Gastrocnemius medialis (tissue), 4 donors: ENCODE data around the gene MGA. TPM values are rescaled to one million over a fixed set of nuclear protein-coding genes. Genes with fewer than 3 reads are reported as not detected.

Experiments used
- ATAC-seq, 2 donors: fragments of 150-250 bp; one replicate each; pipeline ENCODE4 v1.9.1; 2016
- DNase-seq, 2 donors: peaks; one replicate each; pipeline ENCODE4 v3.0.0-alpha.2; 2019
- H3K27ac ChIP-seq, 4 donors: fragments of 200-600 bp; sonication (generic); 1 replicate in 1 of 4; 2 replicates in 3 of 4; pipeline ENCODE4 v1.5.1; 2016 to 2018; ENCODE audit warnings: mild to moderate bottlenecking in 2 of 4, moderate library complexity in 1 of 4
- H3K27me3 ChIP-seq, 3 donors: fragments of 200-600 bp; sonication (generic) in 2 of 3; 1 replicate in 1 of 3; 2 replicates in 2 of 3; pipeline versions ENCODE4 v1.5.1 to v1.6.0; 2016 to 2019; ENCODE audit warnings: mild to moderate bottlenecking in 1 of 3, moderate library complexity in 1 of 3
- H3K36me3 ChIP-seq, 2 donors: fragments of 200-600 bp; sonication (generic) in 1 of 2; one replicate each; pipeline ENCODE4 v1.5.1; 2017 to 2018
- H3K4me1 ChIP-seq, 2 donors: fragments of 200-600 bp; sonication (generic) in 1 of 2; one replicate each; pipeline ENCODE4 v1.5.1; 2016 to 2017; ENCODE audit warnings: mild to moderate bottlenecking in 2 of 2
- H3K4me3 ChIP-seq, 4 donors: fragments of 200-600 bp; sonication (generic) in 3 of 4; 1 replicate in 1 of 4; 2 replicates in 3 of 4; pipeline ENCODE4 v1.5.1; 2016 to 2019; ENCODE audit warnings: mild to moderate bottlenecking in 2 of 4
- H3K9me3 ChIP-seq, 3 donors: fragments of 200-600 bp; sonication (generic) in 2 of 3; 1 replicate in 1 of 3; 2 replicates in 2 of 3; pipeline ENCODE4 v1.5.1; 2016 to 2019
- CTCF ChIP-seq, 5 experiments: fragments of 450-650 bp in 3 of 5; fragments of 200-600 bp in 2 of 5; sonication (generic) in 2 of 5; IDR thresholded peaks in 4 of 5; conservative IDR thresholded peaks in 1 of 5; 1 replicate in 4 of 5; 2 replicates in 1 of 5; pipeline ENCODE4 v1.5.1; 2016 to 2019; ENCODE audit warnings: antibody characterized with exemption in 5 of 5, mild to moderate bottlenecking in 3 of 5, moderate library complexity in 3 of 5
- POLR2A ChIP-seq, 2 donors: fragments of 450-650 bp; IDR thresholded peaks; one replicate each; pipeline ENCODE4 v1.6.1; 2017; ENCODE audit warnings: antibody characterized with exemption in 2 of 2, mild to moderate bottlenecking in 2 of 2, moderate library complexity in 2 of 2
- in situ Hi-C, 4 donors: fragments of 200-750 bp; cut with MboI; loops; one replicate each; pipeline versions ENCODE4 v1.15.0 to v1.8.0; 2017; ENCODE audit warnings: low sequenced_read_pairs in 4 of 4
- intact Hi-C: fragments of 100-400 bp; cut with DNase I; formaldehyde crosslinking; loops from one replicate; pipeline ENCODE4 v1.15.1; 2023; ENCODE audit warnings: low total_unique reads
- microRNA counts, 2 donors: library from miRNA; unstranded; fragments of <30 nt; microRNA quantifications; one replicate each; lab custom pipeline; 2016
- microRNA-seq, 2 donors: library from miRNA; unstranded; fragments of <30 nt; microRNA quantifications; one replicate each; pipeline ENCODE4, GENCODE V29; 2016; ENCODE audit warnings: borderline replicate concordance in 2 of 2
- total RNA-seq, 4 donors: library from RNA; depleted of rRNA; stranded (reverse); fragments of >200 nt; gene quantifications; one replicate each; pipeline versions ENCODE4 v1.1.0 to v1.2.3, GENCODE V29; 2016

The MGA gene
- total RNA-seq, 4 donors from 2014 or later, result 17.0 to 27.8 (median 23.6) TPM

DNA sequence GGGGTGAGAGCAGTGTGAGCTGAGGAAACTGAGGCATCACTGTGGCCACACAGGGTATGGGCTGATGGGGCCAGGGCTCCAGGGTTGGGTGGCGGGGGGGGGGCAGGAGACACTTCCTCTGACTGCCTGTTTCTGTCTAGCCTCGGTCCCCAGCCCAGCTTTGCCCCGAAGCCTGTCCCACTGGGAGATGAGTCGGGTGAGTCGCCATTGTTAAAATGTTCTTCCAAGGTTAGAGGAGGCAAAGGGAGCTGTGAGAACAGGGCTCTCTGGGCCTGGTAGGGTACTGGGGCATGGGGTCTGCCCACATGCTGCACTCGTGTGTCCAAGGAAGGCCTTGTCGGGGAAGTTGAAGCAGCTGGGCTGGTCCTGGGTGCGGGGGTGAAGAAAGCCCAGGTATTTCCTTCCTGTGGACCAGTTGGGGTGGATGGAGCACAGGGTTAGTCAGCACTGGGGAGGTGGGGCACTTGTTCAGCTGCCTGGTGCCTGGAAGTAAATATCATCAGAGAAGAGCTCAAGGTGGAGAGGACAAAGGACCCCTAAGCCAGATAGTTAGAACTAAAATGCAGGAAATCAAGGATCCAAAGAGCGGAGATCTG lies 159.3 kb downstream of the MGA start:
- ATAC-seq (no peak), DNase-seq (no peak)
- H3K4me3 ChIP-seq, result no peak overlapping the region
- no peaks in the 10 kb centered on the region for H3K9me3 ChIP-seq
- TF ChIP-seq POLR2A (IDR thresholded peaks at IDR 0.05) (no peak), CTCF (IDR thresholded peaks at IDR 0.05 in 4 of 5, conservative IDR thresholded peaks at IDR 0.05 in 1 of 5) (no peak)
- in situ Hi-C loops (loop anchor here in 2 of 4 donors (10.0 to 25.0 kb wide), 2 partner anchors 207 to 215 kb away; no protein-coding TSS in a partner anchor), intact Hi-C loops (no loop called here)
- no peaks in the 10 kb centered on the region for H3K4me1 ChIP-seq
- peaks cover 0 to 68% of the 10 kb centered on the region in 2 donors for H3K36me3 ChIP-seq
- H3K27me3 ChIP-seq, result no peaks in the 10 kb centered on the region
- no peak overlapping the region for H3K27ac ChIP-seq

GRCh38 chr15:41820791-41821423 lies 160.7 kb downstream of the MGA start:
- Histone ChIP-seq H3K4me1 (no peaks in the 10 kb centered on the region), H3K36me3 (peaks cover 0 to 78% of the 10 kb centered on the region in 2 donors), H3K4me3 (no peak overlapping the region), H3K9me3 (no peaks in the 10 kb centered on the region), H3K27ac (no peak overlapping the region), H3K27me3 (no peaks in the 10 kb centered on the region)
- no peak for TF ChIP-seq POLR2A (IDR thresholded peaks at IDR 0.05)
- TF ChIP-seq CTCF (IDR thresholded peaks at IDR 0.05 in 4 of 5, conservative IDR thresholded peaks at IDR 0.05 in 1 of 5), result no peak
- intact Hi-C loops (no loop called here), in situ Hi-C loops (loop anchor here in 1 of 4 donors (25.0 kb wide), 1 partner anchor 209 kb away; no protein-coding TSS in a partner anchor)
- DNase-seq, result no peak
- no peak for ATAC-seq

- H3K4me3 ChIP-seq, result no peak overlapping the region
- H3K36me3 ChIP-seq, result peaks cover 0 to 77% of the 10 kb centered on the region in 2 donors
- TF ChIP-seq POLR2A (IDR thresholded peaks at IDR 0.05), result no peak
- TF ChIP-seq CTCF (IDR thresholded peaks at IDR 0.05 in 4 of 5, conservative IDR thresholded peaks at IDR 0.05 in 1 of 5), result no peak
- H3K9me3 ChIP-seq, result no peaks in the 10 kb centered on the region
- intact Hi-C loops (no loop called here), in situ Hi-C loops (loop anchor here in 1 of 4 donors (25.0 kb wide), 1 partner anchor 210 kb away; no protein-coding TSS in a partner anchor)
- DNase-seq (no peak), ATAC-seq (no peak)
- H3K4me1 ChIP-seq, result no peaks in the 10 kb centered on the region
- no peak overlapping the region for H3K27ac ChIP-seq
- no peaks in the 10 kb centered on the region for H3K27me3 ChIP-seq
Observed at GRCh38 chr15:41821831-41822230, 161.6 kb downstream of the MGA start.

GRCh38 chr15:41822471-41822870 lies 162.3 kb downstream of the MGA start:
- H3K27me3 ChIP-seq, result no peaks in the 10 kb centered on the region
- H3K27ac ChIP-seq, result no peak overlapping the region
- H3K4me3 ChIP-seq, result no peak overlapping the region
- TF ChIP-seq POLR2A (IDR thresholded peaks at IDR 0.05) (no peak), CTCF (IDR thresholded peaks at IDR 0.05 in 4 of 5, conservative IDR thresholded peaks at IDR 0.05 in 1 of 5) (no peak)
- ATAC-seq, result no peak
- peaks cover 3 to 4% of the 10 kb centered on the region in 2 donors for H3K4me1 ChIP-seq
- intact Hi-C loops (no loop called here), in situ Hi-C loops (loop anchor here in 1 of 4 donors (25.0 kb wide), 1 partner anchor 210 kb away; no protein-coding TSS in a partner anchor)
- DNase-seq, result no peak
- no peaks in the 10 kb centered on the region for H3K9me3 ChIP-seq
- H3K36me3 ChIP-seq, result peaks cover 0 to 71% of the 10 kb centered on the region in 2 donors

MicroRNAs within 50 kb of the gene (microRNA counts, 767-probe panel; counts per million panel counts)
- microRNA hsa-miR-626 (lab: Ali Mortazavi, UCI), result 356 to 448 counts per million in 2 donors

Small RNA genes lying within 50 kb of the gene (microRNA-seq; reads per million reads assigned to microRNA genes)
- gene MIR626, result 0 reads per million in 2 donors

Other genes starting within 250 kb of the MGA start
- gene RTF1, start 243.3 kb upstream of the MGA start, total RNA-seq, result 10 to 100 TPM; 22.7 to 46.8 (median 24.3) TPM
- 10 to 100 TPM in 1 of 4 donors, 1 to 10 TPM in 2, under 1 TPM in 1; 0.75 to 12.4 (median 7.0) TPM for gene ITPKA, start 166.5 kb upstream of the MGA start, total RNA-seq
- under 1 TPM in 2 of 4 donors, not detected in 2; 0.34 to 0.68 TPM for gene LTK, start 146.6 kb upstream of the MGA start, total RNA-seq
- gene RPAP1, start 116.1 kb upstream of the MGA start, total RNA-seq, result 10 to 100 TPM; 17.8 to 73.2 (median 34.8) TPM
- gene TYRO3, start 101.2 kb upstream of the MGA start, total RNA-seq, result 1 to 10 TPM; 1.6 to 4.4 (median 2.4) TPM
- gene MAPKBP1, start 114.1 kb downstream of the MGA start, total RNA-seq, result 1 to 10 TPM; 4.2 to 8.4 (median 5.4) TPM
- gene JMJD7, start 167.7 kb downstream of the MGA start, total RNA-seq, result 1 to 10 TPM; 1.7 to 7.6 (median 3.9) TPM
- 10 to 100 TPM in 1 of 4 donors, under 1 TPM in 1, not detected in 2; 0.13 to 11.5 TPM for gene PLA2G4B, start 178.4 kb downstream of the MGA start, total RNA-seq
- under 1 TPM in 3 of 4 donors, not detected in 1; 0.03 to 0.05 (median 0.04) TPM for gene SPTBN5, start 233.6 kb downstream of the MGA start, total RNA-seq